Activated naive CD4-positive, alpha-beta T cell treated with anti-CD3 and anti-CD28 coated beads, Interleukin-2, amount 10 ng/mL, durations not matched to agents 7 days and 5 days (primary cell): ENCODE results near the gene LYRM9.
"Not testable (repeated sequence)": the region's sequence is repeated elsewhere in the genome, so short reads cannot be mapped to it uniquely, and the experiment has no call there.

ENCODE experiments used
- CTCF ChIA-PET: fragments of 350-600 bp; sonication (Branson Sonifier 250); formaldehyde crosslinking; loops from one replicate; lab custom pipeline; 2021; ENCODE audit warnings: antibody characterized with exemption; lab: Charles Lee
- DNase-seq: peaks from one replicate; pipeline ENCODE4 v3.0.0-alpha.2; 2020
- H3K27ac Mint-ChIP-seq: one replicate; pipeline ENCODE4 v1.8.0; 2021; ENCODE audit warnings: mild to moderate bottlenecking, moderate library complexity, mixed read lengths
- H3K27me3 Mint-ChIP-seq: one replicate; pipeline ENCODE4 v1.8.0; 2021; ENCODE audit warnings: mild to moderate bottlenecking, mixed read lengths
- H3K36me3 Mint-ChIP-seq: one replicate; pipeline ENCODE4 v1.8.0; 2021; ENCODE audit warnings: mixed read lengths
- H3K4me1 Mint-ChIP-seq: one replicate; pipeline ENCODE4 v1.8.0; 2021; ENCODE audit warnings: mixed read lengths
- H3K4me3 Mint-ChIP-seq: one replicate; pipeline ENCODE4 v1.8.0; 2021; ENCODE audit warnings: mild to moderate bottlenecking, moderate library complexity, mixed read lengths
- H3K9me3 Mint-ChIP-seq: one replicate; pipeline ENCODE4 v1.8.0; 2021; ENCODE audit warnings: mixed read lengths

LYRM9 gene

DNA sequence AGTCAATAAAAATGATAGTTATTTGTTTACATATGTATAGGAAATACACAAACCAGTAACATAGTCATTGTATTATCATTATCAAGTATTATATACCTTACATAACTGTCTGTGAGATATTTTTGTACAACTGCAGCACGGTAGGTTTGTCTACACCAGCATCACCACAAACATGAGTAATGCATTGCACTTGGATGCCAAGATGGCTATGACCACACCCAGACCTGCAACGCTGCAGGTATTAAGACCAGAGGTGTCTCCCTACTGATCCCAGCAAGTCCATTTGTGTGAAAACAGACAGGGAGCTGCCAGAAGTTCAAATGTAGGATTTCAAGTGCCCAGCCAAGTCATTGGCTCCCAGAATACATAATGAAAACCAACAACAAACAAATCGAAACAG, 58.6 kb downstream of the LYRM9 start:
- no peak for DNase-seq

DNA sequence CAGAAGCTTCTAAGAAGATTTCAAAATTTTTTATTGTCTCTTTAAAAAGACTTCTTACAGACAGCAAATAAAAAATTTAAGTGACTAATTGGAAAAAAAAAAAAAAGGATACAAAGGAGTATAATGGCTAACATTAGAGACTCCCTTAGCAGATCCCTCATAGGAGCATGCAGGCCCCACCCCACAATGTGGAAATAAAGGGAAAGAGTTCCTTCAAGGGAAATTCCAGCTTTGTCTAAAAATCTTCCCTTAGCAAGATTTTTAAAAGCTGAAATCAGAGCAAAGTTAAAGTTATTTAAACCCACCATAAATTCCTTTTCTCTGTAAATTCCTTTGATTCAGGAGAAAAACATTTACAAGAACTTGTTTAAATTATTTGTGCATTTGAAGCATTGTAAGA, 60.3 kb downstream of the LYRM9 start:
- Mint-ChIP-seq H3K4me1 (no peaks in the 10 kb centered on the region), H3K27ac (no peak overlapping the region), H3K4me3 (no peak overlapping the region), H3K36me3 (no peaks in the 10 kb centered on the region), H3K27me3 (peaks cover 6% of the 10 kb centered on the region), H3K9me3 (peaks cover 2% of the 10 kb centered on the region)
- no peak for DNase-seq
- CTCF ChIA-PET, result no interaction called here

More for the DNA sequence above, 58.6 kb downstream of the LYRM9 start:
- H3K9me3 Mint-ChIP-seq, result peaks cover 2% of the 10 kb centered on the region
- H3K4me1 Mint-ChIP-seq, result no peaks in the 10 kb centered on the region
- H3K36me3 Mint-ChIP-seq, result no peaks in the 10 kb centered on the region
- no peak overlapping the region for H3K4me3 Mint-ChIP-seq
- peaks cover 6% of the 10 kb centered on the region for H3K27me3 Mint-ChIP-seq
- no peak overlapping the region for H3K27ac Mint-ChIP-seq
- CTCF ChIA-PET, result no interaction called here

- H3K36me3 Mint-ChIP-seq, DNase-seq, H3K9me3 Mint-ChIP-seq, H3K27ac Mint-ChIP-seq, H3K27me3 Mint-ChIP-seq, CTCF ChIA-PET, H3K4me1 Mint-ChIP-seq, H3K4me3 Mint-ChIP-seq: not testable (repeated sequence)
These were observed 63.3 kb downstream of the LYRM9 start for GRCh38 chr17:27829888-27830287.

- H3K27me3 Mint-ChIP-seq, DNase-seq, H3K9me3 Mint-ChIP-seq, H3K4me1 Mint-ChIP-seq, H3K36me3 Mint-ChIP-seq, H3K4me3 Mint-ChIP-seq, H3K27ac Mint-ChIP-seq: not testable (repeated sequence)
- CTCF ChIA-PET, result interaction anchor here (1.0 kb wide), 1 partner anchor 24 kb away, joined by 4 read pairs; no protein-coding TSS in a partner anchor
These were observed 63.9 kb downstream of the LYRM9 start for GRCh38 chr17:27829143-27829711.
